ENCODE results near the gene WNT4.
A peak's percentile ranks its signal among the peaks of the same experiment; 100 is the strongest.

The WNT4 gene

DNA sequence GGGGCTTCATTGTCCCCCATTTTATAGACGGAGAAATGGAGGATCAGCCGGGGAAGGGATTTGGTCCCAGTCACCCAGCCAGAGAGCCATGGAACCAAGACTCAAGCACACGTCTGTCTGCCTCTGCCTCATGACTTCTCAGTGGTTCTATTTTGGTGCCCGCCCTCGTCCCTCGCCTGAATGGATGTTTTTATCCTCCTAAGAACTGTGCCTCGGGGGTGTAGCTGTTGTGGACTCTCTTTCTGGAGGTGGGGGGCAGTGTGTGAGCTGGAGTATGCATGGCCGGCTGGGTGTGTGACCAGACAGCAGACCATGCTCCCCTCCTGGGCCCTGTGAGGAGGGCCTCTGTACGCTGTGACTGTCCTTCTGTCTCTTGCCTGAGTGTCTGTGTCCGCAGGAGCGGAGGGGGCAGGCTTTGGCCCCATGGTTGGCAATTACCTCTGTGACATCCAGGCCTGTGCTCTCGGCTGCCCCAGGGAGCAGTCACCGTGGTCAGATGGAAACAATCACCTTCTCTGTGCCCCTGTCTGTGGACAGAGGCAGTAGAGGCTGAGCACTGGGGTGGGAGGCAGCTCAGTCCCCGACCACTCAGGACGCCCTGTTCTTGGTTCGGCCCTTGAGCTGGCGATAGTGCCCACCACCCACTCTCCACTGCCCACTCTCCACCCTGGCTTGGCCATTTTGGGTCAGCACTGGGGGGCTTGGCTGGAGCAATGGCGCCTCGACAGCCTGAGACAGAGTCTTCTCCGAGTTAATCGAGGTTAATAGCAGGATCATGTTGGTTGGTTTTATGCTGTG, 20.4 kb downstream of the WNT4 start:
- Histone ChIP-seq H3K9ac (ENCODE audit: low read length in 5 of 5) (no peak overlapping the region), H3K9me3 (ENCODE audit: control insufficient read depth in 5 of 5, low read length in 5 of 5) (no peaks in the 10 kb centered on the region), H3K36me3 (ENCODE audit: control insufficient read depth in 5 of 5, insufficient read depth in 5 of 5, low read length in 5 of 5) (peaks cover 0 to 40% (median 25%) of the 10 kb centered on the region in 5 donors), H3K27ac (ENCODE audit: low read depth, low read length) (no peak overlapping the region), H3K4me1 (ENCODE audit: control insufficient read depth in 5 of 5, insufficient read depth in 5 of 5, low read length in 5 of 5) (peaks cover 0 to 7% (median 0%) of the 10 kb centered on the region in 5 donors), H3K4me3 (ENCODE audit: low read depth in 1 of 5, low read length in 5 of 5) (no peak overlapping the region), H3K27me3 (ENCODE audit: control insufficient read depth in 5 of 5, insufficient read depth in 4 of 5, low read length in 5 of 5) (no peaks in the 10 kb centered on the region)

DNA sequence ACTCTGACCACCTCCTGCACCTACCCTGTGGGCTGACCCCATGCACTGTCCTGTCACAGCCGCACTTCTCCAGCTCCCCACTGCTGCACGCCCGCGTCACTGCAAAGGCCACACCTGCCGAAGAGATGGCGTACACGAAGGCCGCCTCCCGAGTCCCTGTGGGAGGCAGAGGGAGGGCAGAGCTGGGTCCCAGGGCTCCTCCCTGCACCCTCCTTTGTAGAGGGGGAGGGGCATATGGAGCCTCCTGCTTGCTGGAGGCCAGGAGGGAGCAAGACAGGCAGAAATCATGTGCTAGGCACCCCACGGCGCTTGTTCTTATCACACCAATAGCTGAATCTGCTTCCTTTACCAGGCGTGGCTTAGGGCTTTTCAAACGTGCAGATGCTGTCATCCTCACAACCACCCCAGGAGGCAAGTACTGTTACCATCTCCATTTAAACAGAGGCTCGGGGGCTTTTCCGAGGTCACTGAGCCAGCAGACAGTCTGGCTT, 21.4 kb downstream of the WNT4 start:
- peaks cover 0 to 7% (median 0%) of the 10 kb centered on the region in 5 donors for H3K4me1 ChIP-seq (ENCODE audit: control insufficient read depth in 5 of 5, insufficient read depth in 5 of 5, low read length in 5 of 5)
- H3K27me3 ChIP-seq (ENCODE audit: control insufficient read depth in 5 of 5, insufficient read depth in 4 of 5, low read length in 5 of 5), result no peaks in the 10 kb centered on the region
- H3K36me3 ChIP-seq (ENCODE audit: control insufficient read depth in 5 of 5, insufficient read depth in 5 of 5, low read length in 5 of 5), result peaks cover 0 to 44% (median 25%) of the 10 kb centered on the region in 5 donors
- no peak overlapping the region for H3K4me3 ChIP-seq (ENCODE audit: low read depth in 1 of 5, low read length in 5 of 5)
- H3K27ac ChIP-seq (ENCODE audit: low read depth, low read length), result no peak overlapping the region
- no peak overlapping the region for H3K9ac ChIP-seq (ENCODE audit: low read length in 5 of 5)
- no peaks in the 10 kb centered on the region for H3K9me3 ChIP-seq (ENCODE audit: control insufficient read depth in 5 of 5, low read length in 5 of 5)

DNA sequence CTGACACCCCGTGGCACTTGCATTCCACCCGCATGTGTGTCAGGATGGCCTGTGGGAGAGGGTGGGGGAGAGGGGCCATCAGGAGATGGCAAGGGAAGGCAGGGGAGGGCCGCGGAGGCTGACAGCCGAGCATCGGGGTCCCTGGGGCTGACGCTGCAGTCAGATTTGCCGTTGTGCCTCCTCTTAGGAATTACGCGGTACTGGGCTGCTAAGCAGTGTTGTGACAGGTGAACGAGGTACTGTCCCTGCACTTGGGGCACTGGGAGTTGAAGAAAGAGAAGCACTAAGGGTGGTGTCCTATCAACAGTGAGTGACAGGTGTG, 22.5 kb downstream of the WNT4 start:
- H3K27ac ChIP-seq (ENCODE audit: low read depth, low read length), result no peak overlapping the region
- H3K4me1 ChIP-seq (ENCODE audit: control insufficient read depth in 5 of 5, insufficient read depth in 5 of 5, low read length in 5 of 5), result peaks cover 0 to 7% (median 0%) of the 10 kb centered on the region in 5 donors
- no peaks in the 10 kb centered on the region for H3K27me3 ChIP-seq (ENCODE audit: control insufficient read depth in 5 of 5, insufficient read depth in 4 of 5, low read length in 5 of 5)

DNA sequence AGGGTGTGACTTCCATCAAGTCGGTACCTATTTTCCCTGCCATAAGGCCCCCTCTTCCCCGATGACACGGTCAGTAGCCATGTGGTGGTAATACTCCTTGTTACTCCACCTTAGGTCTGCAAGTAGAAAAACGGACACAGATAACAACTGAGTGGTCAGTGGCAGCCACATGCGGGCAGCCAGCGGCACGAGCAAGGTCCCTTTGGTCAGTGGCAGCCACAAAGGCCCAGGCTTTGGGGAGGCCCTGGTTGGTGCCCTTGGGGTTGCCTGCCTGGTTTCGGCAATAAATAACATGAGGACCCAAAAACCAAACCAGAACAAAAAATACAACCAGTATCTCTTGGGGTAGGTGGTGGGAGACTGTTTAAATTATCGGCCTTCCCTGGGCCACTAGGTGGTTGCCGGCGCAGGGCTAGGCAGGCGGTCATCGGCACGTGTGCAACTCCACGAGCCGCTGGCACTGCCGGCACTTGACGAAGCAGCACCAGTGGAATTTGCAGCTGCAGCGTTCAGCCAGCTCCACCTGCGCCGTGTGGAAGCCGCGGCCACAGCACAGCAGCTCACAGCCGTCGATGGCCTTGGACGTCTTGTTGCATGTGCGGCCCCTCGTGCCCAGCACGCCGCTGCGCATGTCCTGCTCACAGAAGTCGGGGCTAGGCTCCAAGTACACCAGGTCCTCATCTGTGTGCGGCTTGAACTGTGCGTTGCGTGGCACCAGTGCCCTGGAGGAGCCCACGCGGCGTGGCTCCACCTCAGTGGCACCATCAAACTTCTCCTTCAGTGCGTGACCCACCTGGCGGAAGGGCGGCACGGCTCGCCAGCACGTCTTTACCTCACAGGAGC, 23.1 kb downstream of the WNT4 start:
- Histone ChIP-seq H3K4me3 (ENCODE audit: low read depth in 1 of 5, low read length in 5 of 5) (no peak overlapping the region), H3K9ac (ENCODE audit: low read length in 5 of 5) (no peak overlapping the region), H3K27ac (ENCODE audit: low read depth, low read length) (no peak overlapping the region), H3K4me1 (ENCODE audit: control insufficient read depth in 5 of 5, insufficient read depth in 5 of 5, low read length in 5 of 5) (peaks cover 0 to 7% (median 0%) of the 10 kb centered on the region in 5 donors), H3K36me3 (ENCODE audit: control insufficient read depth in 5 of 5, insufficient read depth in 5 of 5, low read length in 5 of 5) (peaks cover 0 to 55% (median 27%) of the 10 kb centered on the region in 5 donors), H3K27me3 (ENCODE audit: control insufficient read depth in 5 of 5, insufficient read depth in 4 of 5, low read length in 5 of 5) (no peaks in the 10 kb centered on the region), H3K9me3 (ENCODE audit: control insufficient read depth in 5 of 5, low read length in 5 of 5) (no peaks in the 10 kb centered on the region)

More for the DNA sequence above, 22.5 kb downstream of the WNT4 start:
- Histone ChIP-seq H3K9me3 (ENCODE audit: control insufficient read depth in 5 of 5, low read length in 5 of 5) (no peaks in the 10 kb centered on the region), H3K36me3 (ENCODE audit: control insufficient read depth in 5 of 5, insufficient read depth in 5 of 5, low read length in 5 of 5) (peaks cover 0 to 49% (median 25%) of the 10 kb centered on the region in 5 donors), H3K4me3 (ENCODE audit: low read depth in 1 of 5, low read length in 5 of 5) (no peak overlapping the region), H3K9ac (ENCODE audit: low read length in 5 of 5) (no peak overlapping the region)

DNA sequence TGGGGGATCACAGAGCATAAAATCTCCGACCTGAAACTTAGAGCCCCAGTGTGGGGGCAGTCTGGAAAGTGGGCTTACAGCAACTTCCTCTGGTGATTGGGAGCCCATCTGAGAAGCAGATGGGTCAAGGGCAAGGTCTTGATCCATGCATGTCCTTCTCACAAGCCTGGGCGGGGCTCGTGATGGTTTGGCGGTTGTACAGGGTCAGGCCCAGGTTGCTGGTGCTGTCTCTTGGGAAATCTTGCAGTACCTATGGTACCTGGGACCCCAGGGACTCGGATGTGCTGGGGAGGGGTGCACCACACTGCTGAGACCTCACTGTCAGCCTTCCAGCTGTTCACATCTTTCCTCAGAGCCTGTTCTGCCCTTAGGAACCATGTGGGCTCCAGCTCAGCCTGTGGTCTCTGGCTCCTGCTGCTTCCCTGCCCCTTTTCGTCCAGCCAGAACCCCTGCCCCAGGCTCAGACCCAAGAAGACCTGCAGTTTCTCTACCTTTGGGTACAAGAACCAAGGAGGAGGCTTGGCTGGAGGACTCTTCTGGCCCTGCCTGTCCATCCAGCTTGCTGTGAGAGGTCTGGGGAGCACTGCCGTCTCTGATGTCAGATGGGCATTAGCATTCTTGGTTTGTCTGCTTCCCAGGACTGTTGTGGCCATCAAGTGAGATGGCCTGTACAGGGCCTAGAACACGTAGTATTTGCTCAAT, 24.5 kb downstream of the WNT4 start:
- no peak overlapping the region for H3K27ac ChIP-seq (ENCODE audit: low read depth, low read length)
- no peaks in the 10 kb centered on the region for H3K27me3 ChIP-seq (ENCODE audit: control insufficient read depth in 5 of 5, insufficient read depth in 4 of 5, low read length in 5 of 5)
- no peak overlapping the region for H3K9ac ChIP-seq (ENCODE audit: low read length in 5 of 5)
- H3K36me3 ChIP-seq (ENCODE audit: control insufficient read depth in 5 of 5, insufficient read depth in 5 of 5, low read length in 5 of 5), result peaks cover 0 to 66% (median 33%) of the 10 kb centered on the region in 5 donors
- H3K4me1 ChIP-seq (ENCODE audit: control insufficient read depth in 5 of 5, insufficient read depth in 5 of 5, low read length in 5 of 5), result peaks cover 0 to 10% (median 7%) of the 10 kb centered on the region in 5 donors
- H3K9me3 ChIP-seq (ENCODE audit: control insufficient read depth in 5 of 5, low read length in 5 of 5), result no peaks in the 10 kb centered on the region
- no peak overlapping the region for H3K4me3 ChIP-seq (ENCODE audit: low read depth in 1 of 5, low read length in 5 of 5)

DNA sequence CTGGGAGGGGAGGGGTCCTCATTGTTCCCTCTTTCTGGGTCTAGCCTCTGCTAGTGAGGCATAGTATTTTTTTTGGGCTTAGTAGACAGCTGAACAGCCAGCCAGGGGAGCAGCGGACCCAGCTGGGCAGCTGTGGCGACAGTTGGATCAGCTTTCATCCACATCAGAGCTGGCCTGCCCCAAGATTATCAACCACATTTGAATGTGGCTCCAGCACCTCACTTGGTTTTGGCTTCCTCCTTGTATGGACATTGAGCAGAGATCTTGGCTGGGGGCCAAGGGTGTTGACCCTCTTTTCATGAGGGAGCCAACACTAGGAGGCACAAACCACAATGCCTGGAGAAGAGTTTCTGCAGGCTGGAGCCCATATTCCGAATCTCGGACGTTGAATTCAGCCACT, 25.0 kb downstream of the WNT4 start:
- H3K9me3 ChIP-seq (ENCODE audit: control insufficient read depth in 5 of 5, low read length in 5 of 5), result no peaks in the 10 kb centered on the region
- H3K27ac ChIP-seq (ENCODE audit: low read depth, low read length), result no peak overlapping the region
- peaks cover 0 to 10% (median 7%) of the 10 kb centered on the region in 5 donors for H3K4me1 ChIP-seq (ENCODE audit: control insufficient read depth in 5 of 5, insufficient read depth in 5 of 5, low read length in 5 of 5)
- no peaks in the 10 kb centered on the region for H3K27me3 ChIP-seq (ENCODE audit: control insufficient read depth in 5 of 5, insufficient read depth in 4 of 5, low read length in 5 of 5)
- H3K4me3 ChIP-seq (ENCODE audit: low read depth in 1 of 5, low read length in 5 of 5), result no peak overlapping the region
- peaks cover 3 to 71% (median 36%) of the 10 kb centered on the region in 5 donors for H3K36me3 ChIP-seq (ENCODE audit: control insufficient read depth in 5 of 5, insufficient read depth in 5 of 5, low read length in 5 of 5)
- no peak overlapping the region for H3K9ac ChIP-seq (ENCODE audit: low read length in 5 of 5)

DNA sequence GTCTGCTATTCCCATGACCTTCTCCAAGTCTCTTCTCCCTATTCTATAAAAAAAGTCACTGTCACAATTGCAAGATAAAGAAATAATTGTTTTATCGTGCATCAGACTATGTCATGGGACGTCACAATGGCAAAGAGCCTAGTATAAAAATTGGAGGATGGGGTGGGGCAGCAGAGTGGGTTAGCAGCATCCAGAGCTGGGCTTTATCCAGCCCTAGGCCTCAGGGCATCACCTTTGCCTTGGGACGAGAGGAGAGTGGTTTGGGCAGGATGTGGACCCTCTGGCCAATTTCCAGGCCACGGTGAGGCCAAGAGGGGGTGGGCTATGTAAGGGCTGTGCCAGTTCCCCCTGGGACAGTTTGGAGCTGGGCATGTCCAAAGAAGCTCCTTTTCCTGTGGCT, 25.7 kb downstream of the WNT4 start:
- no peaks in the 10 kb centered on the region for H3K9me3 ChIP-seq (ENCODE audit: control insufficient read depth in 5 of 5, low read length in 5 of 5)
- no peak overlapping the region for H3K27ac ChIP-seq (ENCODE audit: low read depth, low read length)
- no peak overlapping the region for H3K4me3 ChIP-seq (ENCODE audit: low read depth in 1 of 5, low read length in 5 of 5)
- H3K4me1 ChIP-seq (ENCODE audit: control insufficient read depth in 5 of 5, insufficient read depth in 5 of 5, low read length in 5 of 5), result peaks cover 0 to 8% (median 7%) of the 10 kb centered on the region in 5 donors
- H3K9ac ChIP-seq (ENCODE audit: low read length in 5 of 5), result peak overlapping the region in 1 of 5 donors; percentile 12
- H3K36me3 ChIP-seq (ENCODE audit: control insufficient read depth in 5 of 5, insufficient read depth in 5 of 5, low read length in 5 of 5), result peaks cover 3 to 77% (median 43%) of the 10 kb centered on the region in 5 donors
- H3K27me3 ChIP-seq (ENCODE audit: control insufficient read depth in 5 of 5, insufficient read depth in 4 of 5, low read length in 5 of 5), result no peaks in the 10 kb centered on the region

DNA sequence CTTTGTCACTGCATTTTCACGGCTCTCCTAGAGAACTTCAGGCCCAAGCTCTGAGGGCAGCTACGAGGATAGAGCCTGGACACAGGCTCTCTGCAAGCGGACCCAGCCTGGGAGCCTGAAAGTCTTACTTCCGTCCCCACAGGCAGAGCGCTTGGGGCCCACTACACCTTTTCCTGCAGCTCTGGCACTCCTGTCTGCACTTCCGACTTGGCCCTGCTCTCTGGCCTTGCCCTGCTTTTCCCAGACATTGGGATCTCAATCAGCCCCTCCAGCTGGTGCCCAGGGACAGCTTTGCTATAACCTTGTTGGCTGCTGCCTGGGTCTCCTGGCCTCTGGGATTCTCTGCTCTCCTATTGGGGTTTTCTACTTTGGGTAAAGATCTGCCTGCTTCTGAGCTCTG, 27.6 kb downstream of the WNT4 start:
- Histone ChIP-seq H3K36me3 (ENCODE audit: control insufficient read depth in 5 of 5, insufficient read depth in 5 of 5, low read length in 5 of 5) (peaks cover 3 to 78% (median 50%) of the 10 kb centered on the region in 5 donors), H3K4me1 (ENCODE audit: control insufficient read depth in 5 of 5, insufficient read depth in 5 of 5, low read length in 5 of 5) (peaks cover 0 to 8% (median 7%) of the 10 kb centered on the region in 5 donors), H3K9ac (ENCODE audit: low read length in 5 of 5) (no peak overlapping the region), H3K27ac (ENCODE audit: low read depth, low read length) (no peak overlapping the region), H3K27me3 (ENCODE audit: control insufficient read depth in 5 of 5, insufficient read depth in 4 of 5, low read length in 5 of 5) (no peaks in the 10 kb centered on the region), H3K9me3 (ENCODE audit: control insufficient read depth in 5 of 5, low read length in 5 of 5) (no peaks in the 10 kb centered on the region), H3K4me3 (ENCODE audit: low read depth in 1 of 5, low read length in 5 of 5) (no peak overlapping the region)

DNA sequence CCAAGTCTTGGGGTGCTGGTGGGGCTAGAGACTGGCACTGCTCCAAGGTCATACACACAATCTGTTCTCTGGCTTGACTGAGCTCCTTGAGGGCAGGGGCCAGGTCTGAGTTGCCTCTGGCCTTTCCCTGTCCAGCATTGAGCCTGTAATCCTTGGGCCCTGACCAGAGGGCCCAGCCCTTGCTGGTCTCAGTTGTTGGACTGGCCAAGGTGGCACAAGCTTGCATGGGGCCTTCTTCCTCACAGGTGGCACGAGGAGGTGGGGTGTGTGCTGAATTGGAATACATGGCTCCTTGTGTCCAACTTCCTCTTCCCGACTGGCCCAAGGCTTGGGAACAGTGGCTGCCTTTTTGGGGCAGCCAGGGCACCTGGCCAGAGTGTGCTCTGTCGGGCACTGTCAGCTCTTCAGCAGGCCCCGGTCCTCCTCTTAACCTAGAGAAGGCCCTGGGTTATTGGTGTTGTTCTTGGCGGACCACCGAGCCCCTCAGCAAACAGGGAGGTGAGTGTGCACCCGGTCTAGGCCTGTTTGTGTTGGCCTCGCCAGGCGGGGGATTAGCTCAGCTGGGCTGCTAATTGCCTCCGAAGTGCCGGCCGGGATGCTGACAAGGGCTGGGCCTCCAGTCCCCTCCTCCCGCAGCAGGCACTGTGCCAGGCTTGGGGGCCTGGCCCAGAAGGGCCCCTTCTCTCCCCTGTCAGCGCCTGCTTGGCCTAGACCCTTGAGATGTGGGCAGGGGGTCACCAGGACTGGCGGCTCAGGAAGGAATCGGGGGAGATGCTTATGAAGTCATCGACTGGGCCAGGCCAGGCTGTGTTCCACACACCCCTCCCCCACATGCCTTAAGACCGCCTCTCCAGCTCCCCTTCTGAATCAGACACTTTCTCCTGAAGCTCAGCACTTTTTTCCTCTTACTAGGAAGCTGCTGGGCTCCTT, 28.5 kb downstream of the WNT4 start:
- Histone ChIP-seq H3K9ac (ENCODE audit: low read length in 5 of 5) (peak overlapping the region in 1 of 5 donors; percentile 34), H3K36me3 (ENCODE audit: control insufficient read depth in 5 of 5, insufficient read depth in 5 of 5, low read length in 5 of 5) (peaks cover 3 to 72% (median 45%) of the 10 kb centered on the region in 5 donors), H3K27ac (ENCODE audit: low read depth, low read length) (no peak overlapping the region), H3K4me3 (ENCODE audit: low read depth in 1 of 5, low read length in 5 of 5) (no peak overlapping the region), H3K27me3 (ENCODE audit: control insufficient read depth in 5 of 5, insufficient read depth in 4 of 5, low read length in 5 of 5) (no peaks in the 10 kb centered on the region), H3K9me3 (ENCODE audit: control insufficient read depth in 5 of 5, low read length in 5 of 5) (no peaks in the 10 kb centered on the region), H3K4me1 (ENCODE audit: control insufficient read depth in 5 of 5, insufficient read depth in 5 of 5, low read length in 5 of 5) (peaks cover 0 to 8% (median 7%) of the 10 kb centered on the region in 5 donors)

All from subcutaneous abdominal adipose tissue (tissue), 5 donors.